ENCODE data around the gene ENAH. TPM values are rescaled to one million over a fixed set of nuclear protein-coding genes. Genes with fewer than 3 reads are reported as not detected.
A peak's percentile ranks its signal among the peaks of the same experiment; 100 is the strongest.

Gene ENAH
- polyA plus RNA-seq, 3 donors: 0.12 TPM; not detected in 2

DNA sequence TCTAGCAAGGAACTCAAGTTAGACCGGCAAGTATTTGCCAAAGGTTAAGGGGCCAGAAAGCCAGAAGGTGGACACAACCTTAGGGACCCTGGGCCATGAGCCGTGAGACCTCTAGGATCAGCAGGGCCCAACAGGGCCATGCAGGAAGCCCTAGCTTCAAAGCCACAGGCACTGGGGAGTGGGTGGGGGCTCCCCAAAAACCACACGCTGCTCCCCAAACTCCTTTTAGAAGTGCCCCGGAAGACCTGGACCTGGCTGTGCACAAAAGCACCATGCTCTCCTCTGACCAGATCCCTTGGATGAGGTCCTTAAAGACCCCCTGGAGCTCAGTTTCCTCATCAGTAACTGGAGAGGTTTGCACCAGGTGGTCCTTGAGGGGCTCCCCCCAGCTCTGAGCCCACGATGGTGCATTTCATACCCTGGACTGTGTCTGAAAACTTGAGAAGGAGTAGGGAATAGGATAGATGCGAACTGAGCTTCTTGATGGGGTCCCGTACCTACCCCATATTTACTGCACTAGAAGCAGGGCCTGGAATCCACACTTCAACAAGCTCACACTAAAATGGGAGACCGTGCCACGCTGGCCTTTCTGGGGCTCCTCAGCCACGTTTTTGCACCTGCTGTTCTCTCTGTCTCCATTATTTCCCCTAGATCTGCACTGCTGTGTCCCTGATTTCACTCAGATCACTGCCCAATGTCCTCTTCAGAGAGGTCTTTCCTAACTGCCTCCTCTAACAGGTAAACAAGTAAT lies 184.5 kb downstream of the ENAH start:
- H3K27ac Mint-ChIP-seq: peak overlapping the region; percentile 95 to 98 (median 98)
- intact Hi-C loops (cut with micrococcal nuclease): loop anchor here in 1 of 2 donors (5.0 kb wide), 1 partner anchor 41 kb away; the partner anchor contains the start of gene LBR
- Histone ChIP-seq H2AFZ (ENCODE audit: insufficient read depth, low read depth, low read length, poor library complexity, severe bottlenecking) (peak overlapping the region; percentile 94), H3K36me3 (replicated peaks in 1 of 2; ENCODE audit: control insufficient read depth in 1 of 2, insufficient read depth in 2 of 2, low read length in 2 of 2) (no peaks in the 10 kb centered on the region), H3K4me1 (ENCODE audit: control insufficient read depth in 1 of 2, insufficient read depth in 2 of 2, low read length in 2 of 2) (peaks cover 29 to 36% of the 10 kb centered on the region in 2 donors), H3K4me2 (replicated peaks; ENCODE audit: extremely low read depth, low read length, poor library complexity, severe bottlenecking) (peak overlapping the region; percentile 99), H3K79me2 (ENCODE audit: insufficient read depth, low read length) (peaks cover 5% of the 10 kb centered on the region), H3K4me3 (replicated peaks in 1 of 3; ENCODE audit: low read depth in 2 of 3, low read length in 3 of 3) (peak overlapping the region in 2 of 3 experiments; percentile 66 to 92), H3K9me3 (replicated peaks in 1 of 2; ENCODE audit: control insufficient read depth in 1 of 2, insufficient read depth in 1 of 2, low read length in 2 of 2) (no peaks in the 10 kb centered on the region), H3K27ac (ENCODE audit: low read depth in 1 of 2, low read length in 2 of 2) (peak overlapping the region; percentile 97 to 100), H4K20me1 (ENCODE audit: insufficient read depth, low read length) (no peaks in the 10 kb centered on the region), H3K9ac (ENCODE audit: insufficient read depth, low read length, poor library complexity, severe bottlenecking) (peak overlapping the region; percentile 98), H3K27me3 (ENCODE audit: control insufficient read depth in 2 of 2, insufficient read depth in 2 of 2, low read length in 2 of 2) (no peaks in the 10 kb centered on the region)
- DNase-seq: no peak
- peak overlapping the region; percentile 85 to 89 for H3K4me3 Mint-ChIP-seq
- H3K27me3 Mint-ChIP-seq (ENCODE audit: low read depth in 3 of 3): no peaks in the 10 kb centered on the region
- WGBS (ENCODE audit: insufficient coverage): 57% methylated on average over 9 of the region's 10 CpGs
- H3K4me1 Mint-ChIP-seq: peaks cover 38% of the 10 kb centered on the region
- TF ChIP-seq, protein P1, sequence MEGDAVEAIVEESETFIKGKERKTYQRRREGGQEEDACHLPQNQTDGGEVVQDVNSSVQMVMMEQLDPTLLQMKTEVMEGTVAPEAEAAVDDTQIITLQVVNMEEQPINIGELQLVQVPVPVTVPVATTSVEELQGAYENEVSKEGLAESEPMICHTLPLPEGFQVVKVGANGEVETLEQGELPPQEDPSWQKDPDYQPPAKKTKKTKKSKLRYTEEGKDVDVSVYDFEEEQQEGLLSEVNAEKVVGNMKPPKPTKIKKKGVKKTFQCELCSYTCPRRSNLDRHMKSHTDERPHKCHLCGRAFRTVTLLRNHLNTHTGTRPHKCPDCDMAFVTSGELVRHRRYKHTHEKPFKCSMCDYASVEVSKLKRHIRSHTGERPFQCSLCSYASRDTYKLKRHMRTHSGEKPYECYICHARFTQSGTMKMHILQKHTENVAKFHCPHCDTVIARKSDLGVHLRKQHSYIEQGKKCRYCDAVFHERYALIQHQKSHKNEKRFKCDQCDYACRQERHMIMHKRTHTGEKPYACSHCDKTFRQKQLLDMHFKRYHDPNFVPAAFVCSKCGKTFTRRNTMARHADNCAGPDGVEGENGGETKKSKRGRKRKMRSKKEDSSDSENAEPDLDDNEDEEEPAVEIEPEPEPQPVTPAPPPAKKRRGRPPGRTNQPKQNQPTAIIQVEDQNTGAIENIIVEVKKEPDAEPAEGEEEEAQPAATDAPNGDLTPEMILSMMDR (IDR thresholded peaks at IDR 0.05): no peak
- peaks cover 0 to 3% of the 10 kb centered on the region in 2 donors for H3K36me3 Mint-ChIP-seq
- H3K9me3 Mint-ChIP-seq: peaks cover 0 to 2% (median 0%) of the 10 kb centered on the region in 7 donors

DNA sequence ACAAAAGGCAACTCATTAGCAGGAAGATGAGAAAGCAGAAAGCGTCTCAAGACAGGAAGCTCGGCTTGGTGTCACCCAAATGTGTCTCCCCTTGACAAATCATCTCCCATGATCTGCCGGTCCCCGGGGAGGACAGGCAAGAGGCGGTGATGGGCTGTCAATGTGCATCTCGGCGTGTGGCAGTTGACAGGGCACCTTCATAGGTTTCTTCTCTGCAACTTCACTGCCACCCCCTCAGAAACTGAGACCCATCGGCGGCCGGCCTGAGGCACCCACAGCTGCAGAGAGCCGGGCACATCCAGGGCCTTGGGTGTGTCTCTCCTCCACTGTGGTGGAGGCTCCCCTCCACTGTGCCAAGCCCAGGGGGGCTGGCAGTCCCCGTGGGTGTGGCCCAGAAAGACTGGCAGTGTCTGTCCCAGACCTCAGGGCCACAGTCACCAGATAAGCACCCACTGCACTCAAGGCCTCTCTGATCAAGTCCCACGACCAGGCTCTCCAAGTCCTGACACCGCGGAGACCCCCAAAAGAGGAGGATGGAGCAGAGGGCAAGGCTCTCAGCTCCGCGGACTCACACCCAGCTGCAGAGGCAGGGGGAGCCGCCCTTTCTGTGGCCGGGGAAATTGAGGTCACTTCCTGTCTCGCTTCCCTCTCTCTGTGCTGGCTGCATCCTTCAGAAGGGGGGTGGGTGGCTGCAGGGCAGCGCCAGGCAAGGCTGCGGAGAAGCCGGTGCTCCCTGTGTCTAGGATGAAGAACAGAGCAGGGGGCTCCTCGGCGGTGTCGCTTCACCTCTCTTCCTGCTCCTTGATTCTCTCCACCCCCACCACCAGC lies 185.5 kb downstream of the ENAH start:
- H3K9me3 ChIP-seq (replicated peaks in 1 of 2; ENCODE audit: control insufficient read depth in 1 of 2, insufficient read depth in 1 of 2, low read length in 2 of 2): no peaks in the 10 kb centered on the region
- peaks cover 27 to 36% of the 10 kb centered on the region in 2 donors for H3K4me1 ChIP-seq (ENCODE audit: control insufficient read depth in 1 of 2, insufficient read depth in 2 of 2, low read length in 2 of 2)
- peak overlapping the region; percentile 95 to 98 (median 98) for H3K27ac Mint-ChIP-seq
- peak overlapping the region; percentile 98 for H3K9ac ChIP-seq (ENCODE audit: insufficient read depth, low read length, poor library complexity, severe bottlenecking)
- H3K36me3 Mint-ChIP-seq: peaks cover 3% of the 10 kb centered on the region in 2 donors
- TF ChIP-seq, protein P1 (IDR thresholded peaks at IDR 0.05): no peak
- peaks cover 37% of the 10 kb centered on the region for H3K4me1 Mint-ChIP-seq
- H3K9me3 Mint-ChIP-seq: no peaks in the 10 kb centered on the region
- DNase-seq: peak; percentile 88 to 91 (median 88)
- 2% methylated on average over 19 of the region's 26 CpGs for WGBS (ENCODE audit: insufficient coverage)
- no peaks in the 10 kb centered on the region for H3K27me3 ChIP-seq (ENCODE audit: control insufficient read depth in 2 of 2, insufficient read depth in 2 of 2, low read length in 2 of 2)
- H3K4me3 Mint-ChIP-seq: peak overlapping the region; percentile 85 to 89
- no peaks in the 10 kb centered on the region for H3K27me3 Mint-ChIP-seq (ENCODE audit: low read depth in 3 of 3)
- H3K36me3 ChIP-seq (replicated peaks in 1 of 2; ENCODE audit: control insufficient read depth in 1 of 2, insufficient read depth in 2 of 2, low read length in 2 of 2): no peaks in the 10 kb centered on the region
- peak overlapping the region; percentile 59 to 92 (median 66) for H3K4me3 ChIP-seq (replicated peaks in 1 of 3; ENCODE audit: low read depth in 2 of 3, low read length in 3 of 3)
- peaks cover 5% of the 10 kb centered on the region for H3K79me2 ChIP-seq (ENCODE audit: insufficient read depth, low read length)
- no peaks in the 10 kb centered on the region for H4K20me1 ChIP-seq (ENCODE audit: insufficient read depth, low read length)
- H3K27ac ChIP-seq (ENCODE audit: low read depth in 1 of 2, low read length in 2 of 2): peak overlapping the region; percentile 97 to 100
- H3K4me2 ChIP-seq (replicated peaks; ENCODE audit: extremely low read depth, low read length, poor library complexity, severe bottlenecking): peak overlapping the region; percentile 99
- intact Hi-C loops (cut with micrococcal nuclease): loop anchor here in 1 of 2 donors (5.0 kb wide), 1 partner anchor 40 kb away; the partner anchor contains the start of gene LBR
- H2AFZ ChIP-seq (ENCODE audit: insufficient read depth, low read depth, low read length, poor library complexity, severe bottlenecking): peak overlapping the region; percentile 94
